NCI-H69 (cell line): ENCODE data around the gene MAP2.
A peak's percentile ranks its signal among the peaks of the same experiment; 100 is the strongest.
"Not testable (repeated sequence)": the region's sequence is repeated elsewhere in the genome, so short reads cannot be mapped to it uniquely, and the experiment has no call there.

Experiments used
- DNase-seq: peaks from one replicate; lab custom pipeline; 2025; lab: John Stamatoyannopoulos, UW

Gene MAP2

GRCh38 chr2:209596262-209596661 is 172.4 kb downstream of the MAP2 start:
- no peak for DNase-seq

GRCh38 chr2:209598227-209598626 is 174.4 kb downstream of the MAP2 start:
- not testable (repeated sequence) for DNase-seq

DNA sequence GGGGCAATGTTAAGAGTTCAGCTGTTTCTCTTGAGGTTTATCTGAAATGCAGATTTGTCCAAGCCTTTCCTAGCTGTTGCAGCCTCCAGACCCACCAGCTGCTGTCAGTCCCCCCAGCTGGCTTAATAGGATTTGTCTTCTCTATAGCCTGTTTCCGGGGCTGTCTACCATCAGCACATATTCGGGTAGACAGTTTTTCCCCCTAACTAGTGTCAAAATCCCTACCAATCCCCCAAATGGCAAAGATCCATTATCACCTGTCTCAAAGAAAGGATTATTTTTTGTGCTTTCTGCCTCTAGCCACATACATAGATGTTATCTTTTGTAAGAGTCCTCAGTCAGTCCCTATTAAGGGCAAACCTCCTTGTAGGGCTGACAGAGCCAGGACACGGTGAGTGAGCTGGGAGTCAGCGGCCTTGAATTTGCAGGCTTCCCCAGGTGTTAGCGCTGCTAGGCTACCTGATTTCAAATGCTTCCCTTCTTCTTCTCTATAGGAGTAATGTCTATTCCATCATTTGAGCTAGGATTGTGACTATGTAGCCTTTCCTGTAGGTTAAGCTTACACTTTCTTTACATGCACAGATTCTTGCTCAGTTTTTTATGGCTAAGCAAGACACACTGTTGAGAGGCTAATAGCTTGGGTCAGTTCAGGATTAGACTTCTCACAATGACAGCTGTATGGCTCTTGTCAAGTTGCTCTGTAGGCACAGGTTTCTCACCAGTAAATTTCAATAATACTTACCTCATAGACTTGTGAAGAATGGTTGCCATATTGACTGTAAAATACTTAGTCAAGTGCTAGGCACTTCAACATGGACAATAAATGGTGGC is 176.7 kb downstream of the MAP2 start:
- DNase-seq: peak; percentile 93

GRCh38 chr2:209601497-209601896 is 177.7 kb downstream of the MAP2 start:
- DNase-seq: no peak

DNA sequence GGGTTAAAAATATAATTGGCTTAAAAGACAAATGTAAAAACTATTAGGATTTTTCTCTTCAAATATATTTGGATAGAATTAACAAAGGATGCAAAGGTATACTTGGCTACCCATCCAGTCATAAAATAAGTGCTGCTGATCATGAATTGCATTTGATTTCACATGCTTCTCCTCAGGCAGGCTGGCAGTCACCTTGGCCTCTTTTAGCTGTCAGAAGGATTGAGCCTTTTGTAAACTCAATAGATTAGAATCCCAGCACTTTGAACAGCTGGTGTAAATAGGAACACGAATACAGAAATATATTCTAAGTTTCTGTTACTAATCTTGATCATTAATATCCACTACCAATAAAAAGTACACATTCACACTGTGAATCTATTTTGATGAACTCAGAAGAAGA is 178.4 kb downstream of the MAP2 start:
- peak; percentile 18 for DNase-seq

- DNase-seq: no peak
Observed at GRCh38 chr2:209609531-209609930, 185.7 kb downstream of the MAP2 start.

GRCh38 chr2:209610631-209611030 is 186.8 kb downstream of the MAP2 start:
- no peak for DNase-seq

- peak; percentile 84 for DNase-seq
Observed at GRCh38 chr2:209613649-209614305, 189.9 kb downstream of the MAP2 start.

GRCh38 chr2:209614690-209615369 is 191.0 kb downstream of the MAP2 start:
- DNase-seq: peak; percentile 91

DNA sequence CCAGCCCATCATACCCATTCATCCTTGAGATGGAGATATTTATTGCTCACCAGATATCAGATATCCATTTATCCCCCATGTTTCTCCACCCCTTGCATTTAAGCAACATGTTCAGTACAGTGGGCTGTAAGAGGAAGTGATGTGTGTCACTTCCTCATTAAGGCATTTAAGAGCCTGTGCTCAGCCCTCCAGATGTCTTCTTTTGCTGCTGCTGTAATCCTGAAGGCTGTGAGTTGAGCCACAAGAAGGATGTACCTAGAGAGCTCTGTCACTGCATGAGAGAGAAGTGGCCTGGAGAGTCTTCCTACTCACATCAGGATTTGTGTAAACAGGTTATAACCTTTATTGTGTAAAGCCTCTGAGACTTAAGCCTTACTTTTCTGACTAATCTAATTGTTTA is 195.9 kb downstream of the MAP2 start:
- peak; percentile 48 for DNase-seq

GRCh38 chr2:209624192-209624938 is 200.5 kb downstream of the MAP2 start:
- no peak for DNase-seq

- DNase-seq: peak; percentile 7
Observed at GRCh38 chr2:209629597-209629996, 205.8 kb downstream of the MAP2 start.

- no peak for DNase-seq
Observed at GRCh38 chr2:209633911-209634310, 210.1 kb downstream of the MAP2 start.

GRCh38 chr2:209636076-209636475 is 212.2 kb downstream of the MAP2 start:
- DNase-seq: peak; percentile 27

DNA sequence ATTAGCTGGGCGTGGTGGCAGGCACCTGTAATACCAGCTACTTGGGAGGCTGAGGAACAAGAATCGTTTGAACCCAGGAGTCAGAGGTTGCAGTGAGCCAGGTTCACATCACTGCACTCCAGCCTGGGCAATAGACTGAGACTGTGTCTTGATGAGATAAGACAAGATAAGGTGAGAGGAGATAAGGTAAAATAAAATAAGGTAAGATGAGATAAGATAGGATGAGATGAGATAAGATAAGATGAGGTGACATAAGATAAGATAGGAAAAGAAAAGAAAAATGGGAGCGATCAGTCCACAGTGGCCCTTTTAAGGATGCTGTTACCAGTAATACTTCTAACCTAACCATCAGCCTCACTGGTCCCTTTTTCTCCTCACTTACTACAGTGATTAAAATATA is 213.4 kb downstream of the MAP2 start:
- DNase-seq: no peak

GRCh38 chr2:209638346-209638745 is 214.5 kb downstream of the MAP2 start:
- DNase-seq: peak; percentile 45

- no peak for DNase-seq
Observed at GRCh38 chr2:209640358-209640757, 216.5 kb downstream of the MAP2 start.

DNA sequence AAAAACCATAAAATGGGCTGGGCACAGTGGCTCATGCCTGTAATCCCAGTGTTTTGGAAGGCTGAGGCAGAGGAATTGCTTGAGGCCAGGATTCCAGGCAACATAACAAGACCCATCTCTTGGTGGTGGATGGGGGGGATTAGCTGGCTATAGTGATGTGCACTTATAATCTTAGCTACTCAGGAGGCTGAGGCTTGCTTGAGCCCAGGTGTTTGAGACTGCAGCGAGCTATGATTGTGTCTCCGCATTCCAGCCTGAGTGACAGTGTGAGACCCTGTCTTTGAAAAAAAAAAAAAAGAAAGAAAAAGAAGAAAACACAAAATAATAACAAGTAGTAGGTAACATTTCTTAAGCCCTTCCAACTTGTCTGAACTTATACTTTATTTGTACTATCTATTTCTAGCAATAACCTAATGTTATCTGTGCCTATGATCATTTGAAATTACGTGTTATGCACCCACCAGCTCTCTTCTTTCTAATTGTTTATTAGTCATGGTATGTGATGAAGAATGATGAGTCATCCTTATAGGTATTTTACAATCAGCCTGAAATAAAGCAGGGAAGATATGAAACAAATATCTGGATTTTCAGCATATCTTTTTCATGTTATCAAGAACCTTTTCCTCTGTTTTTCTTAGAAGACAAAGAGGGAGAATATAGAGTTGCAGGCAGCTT is 218.4 kb downstream of the MAP2 start:
- peak; percentile 3 for DNase-seq

- no peak for DNase-seq
Observed at GRCh38 chr2:209644842-209645241, 221.0 kb downstream of the MAP2 start.

DNA sequence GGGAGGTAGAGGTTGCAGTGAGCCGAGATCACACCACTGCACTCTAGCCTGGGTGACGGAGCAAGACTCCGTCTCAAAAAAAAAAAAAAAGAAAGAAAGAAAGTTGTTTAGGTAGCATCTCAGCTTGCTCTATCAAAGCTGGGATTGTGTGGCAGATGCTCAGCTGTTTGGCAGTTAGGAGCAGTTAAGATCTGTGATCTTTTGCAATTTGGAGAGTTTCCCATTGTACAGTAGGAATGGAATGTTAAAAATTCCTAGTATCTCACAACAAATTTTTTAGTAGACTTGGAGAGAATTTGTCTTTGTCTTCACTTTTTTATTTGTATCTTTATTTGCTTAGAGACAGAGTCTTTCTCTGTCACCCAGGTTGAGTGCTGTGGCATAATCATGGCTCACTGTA is 224.9 kb downstream of the MAP2 start:
- DNase-seq: no peak

DNA sequence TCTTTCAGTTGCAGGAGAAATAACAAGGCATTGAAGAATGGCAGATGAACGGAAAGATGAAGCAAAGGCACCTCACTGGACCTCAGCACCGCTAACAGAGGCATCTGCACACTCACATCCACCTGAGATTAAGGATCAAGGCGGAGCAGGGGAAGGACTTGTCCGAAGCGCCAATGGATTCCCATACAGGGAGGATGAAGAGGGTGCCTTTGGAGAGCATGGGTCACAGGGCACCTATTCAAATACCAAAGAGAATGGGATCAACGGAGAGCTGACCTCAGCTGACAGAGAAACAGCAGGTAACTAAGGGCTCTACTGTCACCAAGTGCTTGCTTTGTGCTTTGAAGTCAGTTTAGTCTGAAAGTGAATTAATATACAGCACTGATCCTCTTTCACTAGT is 229.3 kb downstream of the MAP2 start:
- no peak for DNase-seq
